ENCODE data around the gene UBASH3B.

Gene UBASH3B

GRCh38 chr11:122628810-122629555, 26.5 kb upstream of the UBASH3B start:
- Histone ChIP-seq H3K36me3 (ENCODE audit: control insufficient read depth, low read depth, low read length) (no peaks in the 10 kb centered on the region), H3K27me3 (ENCODE audit: control insufficient read depth, insufficient read depth, low read length) (no peaks in the 10 kb centered on the region), H3K9ac (ENCODE audit: low read length) (no peak overlapping the region), H3K4me3 (ENCODE audit: low read length) (no peak overlapping the region), H3K27ac (ENCODE audit: low read length) (no peak overlapping the region), H3K4me1 (ENCODE audit: control insufficient read depth, low read depth, low read length) (no peaks in the 10 kb centered on the region), H3K9me3 (ENCODE audit: control insufficient read depth, low read depth, low read length) (no peaks in the 10 kb centered on the region)

- Histone ChIP-seq H3K9ac (ENCODE audit: low read length) (no peak overlapping the region), H3K4me3 (ENCODE audit: low read length) (no peak overlapping the region), H3K4me1 (ENCODE audit: control insufficient read depth, low read depth, low read length) (no peaks in the 10 kb centered on the region), H3K27me3 (ENCODE audit: control insufficient read depth, insufficient read depth, low read length) (no peaks in the 10 kb centered on the region), H3K27ac (ENCODE audit: low read length) (no peak overlapping the region), H3K36me3 (ENCODE audit: control insufficient read depth, low read depth, low read length) (no peaks in the 10 kb centered on the region), H3K9me3 (ENCODE audit: control insufficient read depth, low read depth, low read length) (no peaks in the 10 kb centered on the region)
These were observed 23.2 kb upstream of the UBASH3B start for GRCh38 chr11:122632181-122632824.

- Histone ChIP-seq H3K27ac (ENCODE audit: low read length) (no peak overlapping the region), H3K27me3 (ENCODE audit: control insufficient read depth, insufficient read depth, low read length) (no peaks in the 10 kb centered on the region), H3K4me1 (ENCODE audit: control insufficient read depth, low read depth, low read length) (no peaks in the 10 kb centered on the region), H3K9me3 (ENCODE audit: control insufficient read depth, low read depth, low read length) (no peaks in the 10 kb centered on the region), H3K36me3 (ENCODE audit: control insufficient read depth, low read depth, low read length) (no peaks in the 10 kb centered on the region), H3K9ac (ENCODE audit: low read length) (no peak overlapping the region), H3K4me3 (ENCODE audit: low read length) (no peak overlapping the region)
These were observed 22.2 kb upstream of the UBASH3B start for GRCh38 chr11:122633219-122633829.

GRCh38 chr11:122634501-122634900, 21.0 kb upstream of the UBASH3B start:
- Histone ChIP-seq H3K4me3 (ENCODE audit: low read length) (no peak overlapping the region), H3K27me3 (ENCODE audit: control insufficient read depth, insufficient read depth, low read length) (no peaks in the 10 kb centered on the region), H3K4me1 (ENCODE audit: control insufficient read depth, low read depth, low read length) (no peaks in the 10 kb centered on the region), H3K9me3 (ENCODE audit: control insufficient read depth, low read depth, low read length) (no peaks in the 10 kb centered on the region), H3K36me3 (ENCODE audit: control insufficient read depth, low read depth, low read length) (no peaks in the 10 kb centered on the region), H3K9ac (ENCODE audit: low read length) (no peak overlapping the region), H3K27ac (ENCODE audit: low read length) (no peak overlapping the region)

GRCh38 chr11:122637541-122637940, 18.0 kb upstream of the UBASH3B start:
- H3K27ac ChIP-seq (ENCODE audit: low read length), result no peak overlapping the region
- no peaks in the 10 kb centered on the region for H3K27me3 ChIP-seq (ENCODE audit: control insufficient read depth, insufficient read depth, low read length)
- no peaks in the 10 kb centered on the region for H3K4me1 ChIP-seq (ENCODE audit: control insufficient read depth, low read depth, low read length)
- H3K9ac ChIP-seq (ENCODE audit: low read length), result no peak overlapping the region
- no peaks in the 10 kb centered on the region for H3K36me3 ChIP-seq (ENCODE audit: control insufficient read depth, low read depth, low read length)
- no peak overlapping the region for H3K4me3 ChIP-seq (ENCODE audit: low read length)
- no peaks in the 10 kb centered on the region for H3K9me3 ChIP-seq (ENCODE audit: control insufficient read depth, low read depth, low read length)

- no peaks in the 10 kb centered on the region for H3K4me1 ChIP-seq (ENCODE audit: control insufficient read depth, low read depth, low read length)
- no peaks in the 10 kb centered on the region for H3K9me3 ChIP-seq (ENCODE audit: control insufficient read depth, low read depth, low read length)
- no peaks in the 10 kb centered on the region for H3K27me3 ChIP-seq (ENCODE audit: control insufficient read depth, insufficient read depth, low read length)
- H3K36me3 ChIP-seq (ENCODE audit: control insufficient read depth, low read depth, low read length), result no peaks in the 10 kb centered on the region
- no peak overlapping the region for H3K9ac ChIP-seq (ENCODE audit: low read length)
- no peak overlapping the region for H3K4me3 ChIP-seq (ENCODE audit: low read length)
- H3K27ac ChIP-seq (ENCODE audit: low read length), result no peak overlapping the region
These were observed 13.0 kb upstream of the UBASH3B start for GRCh38 chr11:122642472-122642922.

- H3K4me1 ChIP-seq (ENCODE audit: control insufficient read depth, low read depth, low read length), result no peaks in the 10 kb centered on the region
- no peaks in the 10 kb centered on the region for H3K9me3 ChIP-seq (ENCODE audit: control insufficient read depth, low read depth, low read length)
- H3K27ac ChIP-seq (ENCODE audit: low read length), result no peak overlapping the region
- no peaks in the 10 kb centered on the region for H3K27me3 ChIP-seq (ENCODE audit: control insufficient read depth, insufficient read depth, low read length)
- H3K4me3 ChIP-seq (ENCODE audit: low read length), result no peak overlapping the region
- no peak overlapping the region for H3K9ac ChIP-seq (ENCODE audit: low read length)
- H3K36me3 ChIP-seq (ENCODE audit: control insufficient read depth, low read depth, low read length), result no peaks in the 10 kb centered on the region
These were observed 12.6 kb upstream of the UBASH3B start for GRCh38 chr11:122642971-122643370.

GRCh38 chr11:122645847-122646246, 9.7 kb upstream of the UBASH3B start:
- Histone ChIP-seq H3K4me3 (ENCODE audit: low read length) (no peak overlapping the region), H3K27ac (ENCODE audit: low read length) (no peak overlapping the region), H3K9ac (ENCODE audit: low read length) (no peak overlapping the region), H3K36me3 (ENCODE audit: control insufficient read depth, low read depth, low read length) (no peaks in the 10 kb centered on the region), H3K4me1 (ENCODE audit: control insufficient read depth, low read depth, low read length) (no peaks in the 10 kb centered on the region), H3K9me3 (ENCODE audit: control insufficient read depth, low read depth, low read length) (no peaks in the 10 kb centered on the region), H3K27me3 (ENCODE audit: control insufficient read depth, insufficient read depth, low read length) (no peaks in the 10 kb centered on the region)

- Histone ChIP-seq H3K4me3 (ENCODE audit: low read length) (no peak overlapping the region), H3K27me3 (ENCODE audit: control insufficient read depth, insufficient read depth, low read length) (no peaks in the 10 kb centered on the region), H3K9me3 (ENCODE audit: control insufficient read depth, low read depth, low read length) (no peaks in the 10 kb centered on the region), H3K27ac (ENCODE audit: low read length) (no peak overlapping the region), H3K4me1 (ENCODE audit: control insufficient read depth, low read depth, low read length) (no peaks in the 10 kb centered on the region), H3K36me3 (ENCODE audit: control insufficient read depth, low read depth, low read length) (no peaks in the 10 kb centered on the region), H3K9ac (ENCODE audit: low read length) (no peak overlapping the region)
These were observed 8.8 kb upstream of the UBASH3B start for GRCh38 chr11:122646549-122647340.

- H3K9ac ChIP-seq (ENCODE audit: low read length), result no peak overlapping the region
- no peaks in the 10 kb centered on the region for H3K27me3 ChIP-seq (ENCODE audit: control insufficient read depth, insufficient read depth, low read length)
- H3K36me3 ChIP-seq (ENCODE audit: control insufficient read depth, low read depth, low read length), result no peaks in the 10 kb centered on the region
- no peak overlapping the region for H3K27ac ChIP-seq (ENCODE audit: low read length)
- H3K4me3 ChIP-seq (ENCODE audit: low read length), result no peak overlapping the region
- no peaks in the 10 kb centered on the region for H3K9me3 ChIP-seq (ENCODE audit: control insufficient read depth, low read depth, low read length)
- no peaks in the 10 kb centered on the region for H3K4me1 ChIP-seq (ENCODE audit: control insufficient read depth, low read depth, low read length)
These were observed 7.7 kb upstream of the UBASH3B start for GRCh38 chr11:122647736-122648275.

GRCh38 chr11:122649116-122649515, 6.4 kb upstream of the UBASH3B start:
- Histone ChIP-seq H3K27me3 (ENCODE audit: control insufficient read depth, insufficient read depth, low read length) (peaks cover 8% of the 10 kb centered on the region), H3K9ac (ENCODE audit: low read length) (no peak overlapping the region), H3K4me3 (ENCODE audit: low read length) (no peak overlapping the region), H3K4me1 (ENCODE audit: control insufficient read depth, low read depth, low read length) (no peaks in the 10 kb centered on the region), H3K36me3 (ENCODE audit: control insufficient read depth, low read depth, low read length) (no peaks in the 10 kb centered on the region), H3K27ac (ENCODE audit: low read length) (no peak overlapping the region), H3K9me3 (ENCODE audit: control insufficient read depth, low read depth, low read length) (no peaks in the 10 kb centered on the region)

All from iPS-18a (cell line).